Measurements from ENCODE around the gene CINP. TPM values are rescaled to one million over a fixed set of nuclear protein-coding genes. Genes with fewer than 3 reads are reported as not detected.

Gene CINP
- polyA plus RNA-seq, 4 donors: 38.0 to 43.8 (median 40.2) TPM

Other genes starting within 250 kb of the CINP start
- gene WDR20, start 223.0 kb downstream of the CINP start, polyA plus RNA-seq (ENCODE audit: insufficient read length in 4 of 4): 10 to 100 TPM; 26.3 to 33.2 (median 30.8) TPM
- 10 to 100 TPM; 25.1 to 29.6 (median 27.2) TPM for gene MOK, start 57.7 kb downstream of the CINP start, polyA plus RNA-seq (ENCODE audit: insufficient read length in 4 of 4)
- gene ZNF839, start 43.1 kb downstream of the CINP start, polyA plus RNA-seq (ENCODE audit: insufficient read length in 4 of 4): 10 to 100 TPM; 14.0 to 17.3 (median 15.3) TPM
- 10 to 100 TPM; 16.7 to 19.9 (median 16.8) TPM for gene TECPR2, start 51 bp upstream of the CINP start, polyA plus RNA-seq (ENCODE audit: insufficient read length in 4 of 4)
- gene ANKRD9, start 146.9 kb upstream of the CINP start, polyA plus RNA-seq (ENCODE audit: insufficient read length in 4 of 4): 1 to 10 TPM; 5.1 to 8.4 (median 5.8) TPM
- 10 to 100 TPM; 31.6 to 41.5 (median 34.5) TPM for gene RCOR1, start 229.8 kb upstream of the CINP start, polyA plus RNA-seq (ENCODE audit: insufficient read length in 4 of 4)